Forelimb muscle (tissue), 1 donor: ENCODE results near the gene ME3. TPM values are rescaled to one million over a fixed set of nuclear protein-coding genes. Genes with fewer than 3 reads are reported as not detected.

Experiments used
- DNase-seq: peaks from one replicate; pipeline ENCODE4 v3.0.0-alpha.2; 2013; ENCODE audit warnings: low read depth
- polyA plus RNA-seq: library from polyadenylated mRNA; unstranded; fragments of 120-200 nt; gene quantifications from one replicate; pipeline ENCODE4 v1.2.1, GENCODE V29; 2013; ENCODE audit not compliant: insufficient read length

Gene ME3
- polyA plus RNA-seq, 1 donor: 10.8 TPM

- DNase-seq: no peak
Observed at GRCh38 chr11:86460461-86461385, 211.7 kb downstream of the ME3 start.

GRCh38 chr11:86459682-86460460, 212.5 kb downstream of the ME3 start:
- no peak for DNase-seq

GRCh38 chr11:86459002-86459385, 213.4 kb downstream of the ME3 start:
- no peak for DNase-seq

DNA sequence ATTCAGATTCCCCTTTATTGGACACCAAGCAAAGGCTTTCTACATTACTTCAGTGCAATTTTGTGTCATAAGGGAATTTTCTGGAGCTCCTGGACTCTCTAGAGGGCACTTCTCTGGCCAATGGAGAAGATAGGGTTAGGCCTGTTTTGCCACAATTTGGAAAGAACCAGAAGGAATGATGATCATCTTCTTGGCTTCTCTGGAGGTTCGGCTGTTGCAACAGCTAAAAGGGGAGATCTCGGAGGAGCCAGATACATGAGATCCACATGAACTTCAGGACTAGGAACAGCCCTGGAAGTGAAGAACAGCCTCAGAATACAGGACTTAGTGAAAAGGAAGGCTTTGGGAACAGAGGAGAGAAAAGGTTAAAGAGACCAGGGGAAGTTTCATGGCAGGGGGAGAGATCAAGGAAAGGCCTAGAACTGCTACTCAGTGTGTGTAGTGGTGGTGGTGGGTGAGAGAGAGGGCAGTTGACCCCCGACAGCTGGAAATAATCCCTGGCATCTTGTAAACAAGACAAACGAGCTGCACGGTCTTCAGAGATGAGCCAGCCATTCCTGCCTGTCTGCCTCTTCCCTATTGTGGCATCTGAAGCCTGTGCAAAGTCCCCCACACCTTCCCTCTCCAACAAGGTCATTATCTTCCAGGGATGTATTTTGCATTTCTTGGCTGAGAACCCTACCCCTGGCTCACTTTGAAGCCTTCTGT, 214.0 kb downstream of the ME3 start:
- DNase-seq: no peak

DNA sequence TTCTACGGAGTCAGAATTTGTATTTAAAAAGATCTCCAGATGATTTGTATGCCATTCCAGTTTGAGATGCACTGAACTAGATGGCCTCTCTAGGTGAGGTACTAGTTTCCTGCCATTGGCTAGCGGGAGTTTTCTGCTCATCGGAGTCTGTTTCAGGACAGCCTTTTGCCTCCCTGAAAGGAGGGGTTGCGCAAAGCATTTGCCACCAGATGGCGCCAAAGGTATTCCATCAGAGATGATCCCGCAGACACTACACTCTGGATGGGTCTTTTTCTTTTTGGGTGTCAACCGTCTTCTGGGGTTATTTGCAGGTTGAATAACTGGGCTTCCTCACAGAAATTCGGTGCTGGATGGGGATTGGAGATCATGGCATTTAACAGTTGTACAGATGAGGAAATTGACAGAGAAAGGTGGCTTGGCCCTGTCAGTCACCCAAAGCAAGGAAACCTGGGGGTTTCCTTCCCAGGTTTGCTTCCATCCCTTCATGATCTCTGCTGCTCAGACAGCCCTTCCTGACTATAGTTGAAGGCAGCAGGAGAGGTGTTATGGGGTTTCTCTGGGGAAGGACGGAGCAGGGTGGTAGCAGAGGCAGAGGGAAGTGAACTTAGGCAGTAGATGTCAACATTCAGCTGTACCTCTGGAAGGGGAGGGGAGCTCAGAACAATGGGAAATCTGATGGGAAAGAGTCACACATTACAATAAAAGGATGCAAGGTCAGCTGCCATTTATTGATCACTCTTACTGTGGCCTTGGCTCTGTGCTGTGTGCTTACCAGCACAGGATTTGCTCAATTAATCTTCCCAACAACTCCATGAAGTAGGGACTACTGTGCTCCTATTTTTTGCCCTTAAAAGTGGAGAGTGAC, 216.1 kb downstream of the ME3 start:
- peak; percentile 78 for DNase-seq

DNA sequence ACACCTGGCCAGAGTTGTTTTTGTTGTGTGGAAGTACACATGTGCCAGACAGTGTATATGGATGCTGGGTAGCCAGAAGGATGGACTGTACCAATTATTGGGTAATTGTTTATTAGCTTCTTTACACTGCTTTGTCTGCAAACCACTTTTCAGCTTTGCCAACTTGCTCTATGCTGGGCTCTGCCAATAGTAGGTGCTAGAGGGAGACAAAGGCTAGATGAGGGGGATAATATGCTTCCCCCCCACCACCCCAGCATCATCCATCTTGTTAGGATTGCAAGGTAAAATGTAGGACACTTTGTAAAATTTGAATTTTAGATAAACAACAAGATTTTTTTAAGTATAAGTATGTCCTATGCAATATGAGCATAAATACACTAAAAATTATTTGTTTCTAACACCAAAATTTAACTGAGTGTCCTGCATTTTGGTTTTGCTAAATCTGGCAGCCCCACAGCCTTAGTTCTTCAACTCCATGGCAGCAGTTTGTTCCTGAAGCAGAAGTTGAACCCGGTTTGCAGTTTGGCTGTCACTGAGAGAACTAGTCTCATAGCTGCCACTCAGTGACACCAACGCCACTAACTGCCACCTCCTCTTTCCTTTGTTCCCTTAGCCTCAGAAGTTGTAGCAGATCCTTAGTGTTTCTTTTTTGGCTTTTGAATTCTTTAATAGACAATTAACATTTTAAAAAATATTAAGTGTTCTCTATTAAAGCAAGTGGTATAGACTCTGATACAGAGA, 219.0 kb downstream of the ME3 start:
- DNase-seq: no peak

GRCh38 chr11:86449993-86450629, 222.3 kb downstream of the ME3 start:
- no peak for DNase-seq

- no peak for DNase-seq
Observed at GRCh38 chr11:86447763-86448480, 224.5 kb downstream of the ME3 start.

GRCh38 chr11:86446924-86447285, 225.5 kb downstream of the ME3 start:
- no peak for DNase-seq

- no peak for DNase-seq
Observed at GRCh38 chr11:86446163-86446923, 226.1 kb downstream of the ME3 start.

- no peak for DNase-seq
Observed at GRCh38 chr11:86444981-86445380, 227.4 kb downstream of the ME3 start.

DNA sequence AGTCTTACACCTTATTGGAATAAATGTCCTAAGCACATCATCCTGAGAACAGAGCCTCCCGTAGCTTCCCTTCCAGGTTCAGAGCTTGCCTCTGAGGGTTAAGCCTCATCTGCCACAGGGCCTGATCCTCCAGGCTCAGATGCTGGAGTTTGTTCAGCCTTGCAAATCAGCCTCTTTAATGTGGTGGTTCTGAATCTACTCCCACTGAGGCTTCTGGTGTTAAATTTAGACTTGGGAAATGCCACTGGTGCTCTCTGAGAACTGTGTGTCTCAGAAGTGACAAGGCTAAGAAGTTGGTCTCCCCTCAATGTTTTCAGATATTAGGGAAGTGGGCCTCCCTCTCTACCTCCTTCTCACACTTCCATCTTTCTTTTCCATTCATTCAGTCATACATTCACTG, 229.0 kb downstream of the ME3 start:
- no peak for DNase-seq

DNA sequence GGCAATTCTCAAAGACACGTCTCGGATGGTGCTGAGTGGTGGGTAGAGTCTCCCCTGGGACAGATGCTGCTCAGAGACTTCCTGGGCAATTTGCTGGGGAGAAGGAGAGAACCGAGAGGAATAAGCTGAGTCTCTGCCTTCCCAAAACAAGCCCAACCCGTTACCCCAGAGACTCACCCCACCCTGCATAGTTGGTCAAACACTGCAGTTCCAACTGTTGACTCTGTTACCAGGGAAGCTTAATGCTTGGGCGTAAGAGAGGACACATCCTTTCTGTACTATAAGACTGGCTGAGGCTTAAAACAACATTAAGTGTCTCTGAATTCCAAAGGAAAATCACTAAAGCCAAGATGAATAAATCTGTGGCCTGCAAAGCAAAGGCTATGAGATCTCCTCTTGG, 229.6 kb downstream of the ME3 start:
- DNase-seq: no peak

DNA sequence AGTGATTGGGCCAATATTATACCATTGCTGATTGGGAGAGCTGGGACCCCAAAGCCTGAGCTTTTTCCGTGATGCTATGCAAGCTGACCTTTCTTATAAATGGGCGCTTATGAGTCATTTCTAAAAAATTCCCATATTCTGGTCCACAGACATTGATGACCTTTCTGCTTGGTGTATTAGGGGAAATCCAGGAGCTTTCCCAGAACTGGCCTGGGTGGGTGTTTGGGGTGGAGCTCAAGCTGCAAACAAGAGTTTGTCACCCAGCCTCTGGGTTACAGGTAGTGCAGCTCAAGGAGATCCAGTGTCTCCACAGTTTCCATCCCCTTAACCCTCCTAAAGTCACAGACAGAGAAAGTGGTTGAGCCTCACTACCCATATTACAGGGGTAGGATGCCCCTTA, 230.0 kb downstream of the ME3 start:
- no peak for DNase-seq

DNA sequence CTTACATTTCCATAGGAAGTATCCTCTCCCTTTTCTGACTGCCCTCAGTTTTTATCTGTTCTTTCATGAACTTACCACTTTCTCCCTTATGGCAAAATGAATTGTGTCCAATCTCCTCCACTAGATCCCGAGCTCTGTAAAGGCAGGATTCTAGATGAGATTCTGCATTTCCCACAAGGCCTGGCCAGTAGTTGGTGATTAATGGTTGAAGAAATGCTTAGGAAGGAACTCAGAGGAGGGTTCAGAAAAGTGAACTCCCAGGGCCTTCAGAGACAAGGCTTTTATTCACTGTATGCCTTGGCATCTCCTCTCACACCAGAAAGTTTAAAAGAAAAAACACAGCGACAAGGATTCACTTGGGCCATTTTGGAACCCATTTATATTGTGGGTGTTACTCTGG, 231.6 kb downstream of the ME3 start:
- no peak for DNase-seq

DNA sequence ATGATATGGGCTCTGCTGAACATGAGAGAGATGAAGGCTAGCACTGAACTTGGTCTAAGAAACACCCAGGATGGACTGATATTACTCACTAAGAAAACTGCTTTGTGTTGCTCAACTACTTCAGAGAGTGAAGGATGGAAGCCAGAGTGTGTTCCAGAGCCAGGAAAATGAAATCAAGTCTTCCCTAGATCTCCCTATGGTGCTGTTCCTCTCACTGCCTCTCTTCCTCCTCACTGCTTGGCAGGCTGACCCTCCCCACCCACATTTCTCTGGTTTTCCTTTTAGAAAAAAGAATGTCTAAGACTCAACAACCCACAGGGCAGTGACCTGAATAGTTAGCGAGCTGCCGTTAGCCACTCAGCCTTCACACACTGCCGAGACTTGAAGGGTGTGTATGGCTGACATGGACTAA, 232.1 kb downstream of the ME3 start:
- DNase-seq: peak; percentile 62

- DNase-seq: no peak
Observed at GRCh38 chr11:86438685-86439084, 233.7 kb downstream of the ME3 start.

- no peak for DNase-seq
Observed at GRCh38 chr11:86435711-86436110, 236.7 kb downstream of the ME3 start.
